NOMO-1 treated with dmso at 0.1 percent for 144 hours (cell line): ENCODE measurements around the gene MBD5.
A peak's percentile ranks its signal among the peaks of the same experiment; 100 is the strongest.

Source experiments
- DNase-seq: peaks from one replicate; lab custom pipeline; 2025; ENCODE audit not compliant: unreplicated experiment; lab: John Stamatoyannopoulos, UW

The MBD5 gene

GRCh38 chr2:148022882-148023281, 2.0 kb downstream of the MBD5 start:
- no peak for DNase-seq

- no peak for DNase-seq
These were observed 3.0 kb downstream of the MBD5 start for GRCh38 chr2:148023861-148024260.

GRCh38 chr2:148026573-148026972, 5.7 kb downstream of the MBD5 start:
- no peak for DNase-seq

- no peak for DNase-seq
These were observed 6.9 kb downstream of the MBD5 start for GRCh38 chr2:148027822-148028221.

GRCh38 chr2:148028781-148029180, 7.9 kb downstream of the MBD5 start:
- no peak for DNase-seq

- DNase-seq: no peak
These were observed 10.3 kb downstream of the MBD5 start for GRCh38 chr2:148031152-148031551.

GRCh38 chr2:148032215-148032614, 11.3 kb downstream of the MBD5 start:
- DNase-seq: no peak

- DNase-seq: no peak
These were observed 18.9 kb downstream of the MBD5 start for GRCh38 chr2:148039783-148040182.

- DNase-seq: peak; percentile 69
These were observed 21.3 kb downstream of the MBD5 start for GRCh38 chr2:148042219-148042618.

GRCh38 chr2:148044322-148044721, 23.4 kb downstream of the MBD5 start:
- DNase-seq: no peak

GRCh38 chr2:148046802-148047201, 25.9 kb downstream of the MBD5 start:
- DNase-seq: no peak

- DNase-seq: no peak
These were observed 27.8 kb downstream of the MBD5 start for GRCh38 chr2:148048475-148049221.

GRCh38 chr2:148049284-148049683, 28.4 kb downstream of the MBD5 start:
- no peak for DNase-seq

- DNase-seq: no peak
These were observed 31.8 kb downstream of the MBD5 start for GRCh38 chr2:148052687-148053086.

- no peak for DNase-seq
These were observed 37.8 kb downstream of the MBD5 start for GRCh38 chr2:148058641-148059040.

- DNase-seq: no peak
These were observed 42.7 kb downstream of the MBD5 start for GRCh38 chr2:148063633-148064032.

GRCh38 chr2:148065936-148066335, 45.0 kb downstream of the MBD5 start:
- no peak for DNase-seq

GRCh38 chr2:148067801-148068200, 46.9 kb downstream of the MBD5 start:
- no peak for DNase-seq

- DNase-seq: no peak
These were observed 50.5 kb downstream of the MBD5 start for GRCh38 chr2:148071351-148071750.

- DNase-seq: no peak
These were observed 75.1 kb downstream of the MBD5 start for GRCh38 chr2:148096012-148096411.

GRCh38 chr2:148102641-148103040, 81.8 kb downstream of the MBD5 start:
- no peak for DNase-seq

GRCh38 chr2:148103946-148104345, 83.1 kb downstream of the MBD5 start:
- no peak for DNase-seq

- no peak for DNase-seq
These were observed 85.4 kb downstream of the MBD5 start for GRCh38 chr2:148106331-148106730.
